Lower leg skin (tissue), 3 donors: ENCODE measurements around the gene UGT1A1.

Source experiments
- POLR2A ChIP-seq, 2 donors: fragments of 450-650 bp; IDR thresholded peaks; one replicate each; pipeline ENCODE4 v1.6.1; 2016 to 2017; ENCODE audit warnings: antibody characterized with exemption in 2 of 2, mild to moderate bottlenecking in 1 of 2, moderate library complexity in 1 of 2
- TF ChIP-seq, protein P1 (sequence below), 3 donors: fragments of 450-650 bp; IDR thresholded peaks; one replicate each; pipeline ENCODE4 v1.5.1; 2016; ENCODE audit warnings: antibody characterized with exemption in 3 of 3, mild to moderate bottlenecking in 3 of 3, moderate library complexity in 2 of 3

DNA sequence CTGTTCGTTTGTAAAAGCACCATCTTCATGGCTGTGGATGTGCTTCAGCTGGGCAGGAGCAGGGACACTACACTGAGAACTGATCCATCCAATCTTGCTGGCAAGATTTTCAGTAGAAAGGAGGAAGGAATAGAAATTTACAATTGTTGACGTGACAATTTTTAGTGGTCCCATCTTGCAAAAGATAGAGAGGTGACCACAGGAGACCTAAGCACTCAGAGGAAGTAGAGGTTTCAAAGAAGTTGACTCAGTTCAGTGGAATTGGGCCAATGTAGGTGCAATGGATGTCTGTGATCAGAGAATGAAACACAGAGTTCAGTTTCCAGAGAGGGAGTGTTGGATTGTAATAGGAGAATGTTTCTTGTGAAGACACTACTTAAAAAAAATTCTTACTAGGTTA lies 45.9 kb upstream of the UGT1A1 start:
- TF ChIP-seq, protein P1, sequence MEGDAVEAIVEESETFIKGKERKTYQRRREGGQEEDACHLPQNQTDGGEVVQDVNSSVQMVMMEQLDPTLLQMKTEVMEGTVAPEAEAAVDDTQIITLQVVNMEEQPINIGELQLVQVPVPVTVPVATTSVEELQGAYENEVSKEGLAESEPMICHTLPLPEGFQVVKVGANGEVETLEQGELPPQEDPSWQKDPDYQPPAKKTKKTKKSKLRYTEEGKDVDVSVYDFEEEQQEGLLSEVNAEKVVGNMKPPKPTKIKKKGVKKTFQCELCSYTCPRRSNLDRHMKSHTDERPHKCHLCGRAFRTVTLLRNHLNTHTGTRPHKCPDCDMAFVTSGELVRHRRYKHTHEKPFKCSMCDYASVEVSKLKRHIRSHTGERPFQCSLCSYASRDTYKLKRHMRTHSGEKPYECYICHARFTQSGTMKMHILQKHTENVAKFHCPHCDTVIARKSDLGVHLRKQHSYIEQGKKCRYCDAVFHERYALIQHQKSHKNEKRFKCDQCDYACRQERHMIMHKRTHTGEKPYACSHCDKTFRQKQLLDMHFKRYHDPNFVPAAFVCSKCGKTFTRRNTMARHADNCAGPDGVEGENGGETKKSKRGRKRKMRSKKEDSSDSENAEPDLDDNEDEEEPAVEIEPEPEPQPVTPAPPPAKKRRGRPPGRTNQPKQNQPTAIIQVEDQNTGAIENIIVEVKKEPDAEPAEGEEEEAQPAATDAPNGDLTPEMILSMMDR (IDR thresholded peaks at IDR 0.05), result no peak
- no peak for TF ChIP-seq POLR2A (IDR thresholded peaks at IDR 0.05)
